Stomach smooth muscle (tissue), 2 donors: ENCODE results near the gene COX6A2.
"Not testable (repeated sequence)": the region's sequence is repeated elsewhere in the genome, so short reads cannot be mapped to it uniquely, and the experiment has no call there.

ENCODE experiments used
- H3K27ac ChIP-seq: one replicate; pipeline ENCODE4 v1.7.0; 2013; ENCODE audit warnings: mild to moderate bottlenecking, low read length, inconsistent platforms
- H3K27me3 ChIP-seq, 2 donors: one replicate each; pipeline ENCODE4 v1.7.0; 2013; ENCODE audit warnings: low read length in 2 of 2; ENCODE audit not compliant: insufficient read depth in 2 of 2, control insufficient read depth in 1 of 2
- H3K36me3 ChIP-seq, 2 donors: one replicate each; pipeline ENCODE4 v1.7.0; 2013; ENCODE audit warnings: low read length in 2 of 2; ENCODE audit not compliant: control insufficient read depth in 2 of 2, insufficient read depth in 2 of 2
- H3K4me1 ChIP-seq: one replicate; pipeline ENCODE4 v1.7.0; 2013; ENCODE audit warnings: low read length; ENCODE audit not compliant: control insufficient read depth, insufficient read depth
- H3K4me3 ChIP-seq, 2 donors: one replicate each; pipeline ENCODE4 v1.7.0; 2013; ENCODE audit warnings: low read length in 2 of 2
- H3K9ac ChIP-seq, 2 donors: one replicate each; pipeline ENCODE4 v1.7.0; 2013; ENCODE audit warnings: low read length in 2 of 2, mild to moderate bottlenecking in 1 of 2
- H3K9me3 ChIP-seq, 2 donors: one replicate each; pipeline ENCODE4 v1.7.0; 2013; ENCODE audit warnings: low read length in 2 of 2; ENCODE audit not compliant: control insufficient read depth in 2 of 2
- donor health status: healthy.
- donor health status: Pancreatic carcinoma.

Gene COX6A2

DNA sequence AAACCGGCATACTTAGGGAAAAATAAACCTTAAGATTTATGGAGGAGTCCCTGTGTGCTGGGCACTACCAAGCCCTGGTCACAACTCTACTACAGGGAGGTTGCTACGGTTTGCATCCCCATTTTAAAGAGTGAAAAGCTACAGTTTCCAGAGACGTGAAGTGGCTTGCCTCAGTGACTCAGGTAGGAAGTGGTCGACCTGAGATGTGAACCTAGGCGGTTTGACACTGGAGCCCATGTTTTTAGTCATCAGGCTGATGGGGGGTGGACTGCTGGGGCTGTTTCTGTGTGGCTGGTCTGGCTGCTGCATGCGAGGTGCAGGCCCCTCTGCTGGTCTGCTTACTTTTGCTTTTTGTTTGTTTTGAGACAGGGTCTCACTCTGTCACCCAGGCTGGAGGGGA, 6.6 kb downstream of the COX6A2 start:
- H3K36me3 ChIP-seq, result no peaks in the 10 kb centered on the region
- H3K4me3 ChIP-seq, result no peak overlapping the region
- H3K9ac ChIP-seq, result no peak overlapping the region
- no peak overlapping the region for H3K27ac ChIP-seq
- H3K4me1 ChIP-seq, result no peaks in the 10 kb centered on the region
- peaks cover 6 to 19% of the 10 kb centered on the region in 2 donors for H3K27me3 ChIP-seq
- H3K9me3 ChIP-seq, result peaks cover 0 to 4% of the 10 kb centered on the region in 2 donors

DNA sequence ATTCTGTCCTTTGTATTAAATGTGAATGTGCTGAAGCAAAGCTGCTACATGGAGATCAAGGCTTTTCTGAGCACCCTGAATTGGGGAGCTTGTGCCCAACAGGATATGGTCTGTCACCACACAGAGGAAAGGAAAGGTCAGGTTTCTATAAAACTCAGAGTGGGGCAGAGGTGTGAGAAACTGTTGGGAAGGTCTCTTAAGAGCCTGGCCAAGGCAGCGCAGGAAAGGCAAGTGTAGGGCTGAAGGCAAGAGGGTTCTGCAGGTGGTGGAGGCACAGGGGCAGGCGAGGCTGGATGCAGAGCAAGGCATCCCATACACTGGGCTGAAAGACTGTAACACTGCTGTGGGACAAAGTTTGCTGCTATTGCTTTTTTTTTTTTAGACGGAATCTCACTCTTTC, 8.1 kb downstream of the COX6A2 start:
- H3K9ac ChIP-seq, result no peak overlapping the region
- no peaks in the 10 kb centered on the region for H3K36me3 ChIP-seq
- H3K4me1 ChIP-seq, result no peaks in the 10 kb centered on the region
- H3K9me3 ChIP-seq, result peaks cover 0 to 4% of the 10 kb centered on the region in 2 donors
- no peak overlapping the region for H3K4me3 ChIP-seq
- no peak overlapping the region for H3K27ac ChIP-seq
- peaks cover 6 to 21% of the 10 kb centered on the region in 2 donors for H3K27me3 ChIP-seq

DNA sequence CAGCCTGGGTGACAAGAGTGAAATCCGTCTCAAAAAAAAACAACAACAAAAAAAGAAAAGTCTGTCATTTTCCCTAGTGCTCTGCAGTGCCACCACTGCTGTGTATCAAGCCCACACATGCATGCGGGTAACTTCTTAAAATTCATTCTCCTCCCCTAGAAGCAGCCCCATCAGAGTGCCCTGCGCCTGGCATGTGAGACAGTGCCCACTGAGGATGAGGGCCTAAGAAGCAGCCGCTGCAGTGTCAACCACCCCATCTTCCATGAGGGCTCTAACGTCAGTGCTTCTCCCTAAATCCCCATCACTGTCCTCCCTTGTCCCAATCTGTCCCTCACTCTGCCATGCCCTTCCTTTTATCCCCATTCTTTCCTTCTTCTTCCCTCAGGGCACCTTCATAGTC, 10.2 kb downstream of the COX6A2 start:
- H3K9me3 ChIP-seq, result peaks cover 0 to 4% of the 10 kb centered on the region in 2 donors
- H3K27ac ChIP-seq, result no peak overlapping the region
- no peak overlapping the region for H3K9ac ChIP-seq
- no peaks in the 10 kb centered on the region for H3K36me3 ChIP-seq
- H3K4me1 ChIP-seq, result no peaks in the 10 kb centered on the region
- H3K27me3 ChIP-seq, result peaks cover 6 to 19% of the 10 kb centered on the region in 2 donors
- H3K4me3 ChIP-seq, result no peak overlapping the region

- not testable (repeated sequence) for H3K36me3 ChIP-seq, H3K4me1 ChIP-seq
- peaks cover 6 to 14% of the 10 kb centered on the region in 2 donors for H3K27me3 ChIP-seq
Observed at GRCh38 chr16:31417036-31417435, 11.1 kb downstream of the COX6A2 start.

DNA sequence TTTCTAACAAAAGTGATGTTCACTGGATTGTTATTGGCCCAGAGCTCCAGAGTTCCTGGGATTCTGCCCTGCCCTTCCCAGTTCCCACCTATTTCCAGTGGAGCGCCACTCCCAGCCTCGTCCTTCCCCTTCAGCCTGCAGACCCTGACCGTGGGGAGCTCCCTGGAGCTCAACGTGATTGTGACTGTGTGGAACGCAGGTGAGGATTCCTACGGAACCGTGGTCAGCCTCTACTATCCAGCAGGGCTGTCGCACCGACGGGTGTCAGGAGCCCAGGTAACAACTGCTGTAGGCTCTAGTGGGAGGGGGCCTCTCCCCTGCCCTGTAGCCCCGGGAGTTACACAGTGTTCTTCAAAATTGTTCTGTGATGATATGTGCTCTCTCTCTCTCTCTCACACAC, 11.8 kb downstream of the COX6A2 start:
- Histone ChIP-seq H3K27ac (no peak overlapping the region), H3K27me3 (peaks cover 6 to 11% of the 10 kb centered on the region in 2 donors)

More at GRCh38 chr16:31417036-31417435, 11.1 kb downstream of the COX6A2 start:
- H3K9me3 ChIP-seq, H3K27ac ChIP-seq, H3K9ac ChIP-seq, H3K4me3 ChIP-seq: not testable (repeated sequence)

DNA sequence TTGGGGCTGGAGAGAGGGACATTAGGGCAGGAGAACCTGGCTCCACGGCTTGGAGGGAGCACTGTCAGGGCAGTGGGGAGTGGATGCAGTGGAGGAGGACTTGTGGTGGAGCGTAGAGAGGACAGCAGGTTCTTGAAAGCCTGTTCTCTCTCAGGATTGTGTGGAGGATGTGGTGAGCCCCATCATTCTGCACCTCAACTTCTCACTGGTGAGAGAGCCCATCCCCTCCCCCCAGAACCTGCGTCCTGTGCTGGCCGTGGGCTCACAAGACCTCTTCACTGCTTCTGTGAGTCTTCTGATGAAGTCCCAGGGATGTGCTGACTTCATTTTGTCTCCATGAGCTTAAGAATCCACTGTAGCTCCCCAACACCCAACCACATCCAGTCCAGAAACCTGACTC, 13.5 kb downstream of the COX6A2 start:
- H3K4me1 ChIP-seq, result peaks cover 2% of the 10 kb centered on the region
- no peaks in the 10 kb centered on the region for H3K36me3 ChIP-seq
- no peak overlapping the region for H3K27ac ChIP-seq
- H3K4me3 ChIP-seq, result no peak overlapping the region
- H3K27me3 ChIP-seq, result peaks cover 6 to 11% of the 10 kb centered on the region in 2 donors
- H3K9me3 ChIP-seq, result peaks cover 0 to 4% of the 10 kb centered on the region in 2 donors
- H3K9ac ChIP-seq, result no peak overlapping the region

More for the DNA sequence above, 11.8 kb downstream of the COX6A2 start:
- Histone ChIP-seq H3K4me1 (peaks cover 2% of the 10 kb centered on the region), H3K9ac (no peak overlapping the region), H3K36me3 (no peaks in the 10 kb centered on the region), H3K4me3 (no peak overlapping the region), H3K9me3 (peaks cover 0 to 4% of the 10 kb centered on the region in 2 donors)

- Histone ChIP-seq H3K27me3 (peaks cover 6 to 13% of the 10 kb centered on the region in 2 donors), H3K27ac (no peak overlapping the region), H3K4me3 (no peak overlapping the region), H3K9me3 (peaks cover 0 to 4% of the 10 kb centered on the region in 2 donors), H3K9ac (no peak overlapping the region), H3K4me1 (peaks cover 2% of the 10 kb centered on the region), H3K36me3 (no peaks in the 10 kb centered on the region)
Observed at GRCh38 chr16:31413943-31414342, 14.2 kb downstream of the COX6A2 start.

DNA sequence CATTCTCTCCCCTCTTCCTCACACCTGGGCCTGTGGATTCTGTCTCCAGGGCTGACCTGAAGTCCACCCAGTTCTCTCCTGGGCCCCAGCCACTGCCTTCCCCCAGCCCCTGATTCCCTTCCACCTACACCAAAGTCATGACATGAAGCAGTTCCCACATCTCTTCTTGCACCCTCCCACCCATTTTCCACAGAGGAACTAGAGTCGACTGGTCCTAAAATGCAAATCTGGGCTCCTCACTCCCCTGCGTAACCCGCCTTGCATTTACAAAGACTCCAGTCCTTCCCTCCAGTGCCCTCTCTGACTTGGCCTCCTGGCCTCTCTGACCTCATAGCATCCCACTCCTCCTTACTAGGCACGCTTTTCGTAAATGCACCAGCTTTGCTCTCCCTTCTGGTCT, 14.8 kb downstream of the COX6A2 start:
- Histone ChIP-seq H3K4me1 (peaks cover 2% of the 10 kb centered on the region), H3K4me3 (no peak overlapping the region), H3K27me3 (peaks cover 4 to 13% of the 10 kb centered on the region in 2 donors), H3K36me3 (no peaks in the 10 kb centered on the region), H3K9ac (no peak overlapping the region), H3K27ac (no peak overlapping the region), H3K9me3 (peaks cover 0 to 4% of the 10 kb centered on the region in 2 donors)

DNA sequence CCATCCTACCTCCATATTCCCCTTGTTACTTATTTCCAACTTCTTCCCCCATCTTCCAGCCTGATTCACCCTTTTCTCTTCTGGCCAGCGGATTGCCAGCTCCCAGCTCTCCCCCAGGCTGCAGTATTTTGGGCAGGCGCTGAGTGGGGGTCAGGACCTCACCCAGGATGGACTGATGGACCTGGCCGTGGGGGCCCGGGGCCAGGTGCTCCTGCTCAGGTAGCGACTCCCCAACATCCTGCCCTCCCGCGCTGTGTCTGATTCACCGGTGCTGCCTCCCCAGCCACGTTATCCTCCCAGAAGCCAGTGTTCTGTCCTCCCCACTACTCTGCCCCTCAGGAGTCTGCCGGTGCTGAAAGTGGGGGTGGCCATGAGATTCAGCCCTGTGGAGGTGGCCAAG, 15.4 kb downstream of the COX6A2 start:
- no peak overlapping the region for H3K9ac ChIP-seq
- no peaks in the 10 kb centered on the region for H3K9me3 ChIP-seq
- H3K4me1 ChIP-seq, result peaks cover 2% of the 10 kb centered on the region
- H3K4me3 ChIP-seq, result no peak overlapping the region
- peaks cover 0 to 8% of the 10 kb centered on the region in 2 donors for H3K27me3 ChIP-seq
- H3K36me3 ChIP-seq, result no peaks in the 10 kb centered on the region
- H3K27ac ChIP-seq, result no peak overlapping the region

- no peaks in the 10 kb centered on the region for H3K36me3 ChIP-seq
- H3K4me1 ChIP-seq, result peaks cover 2% of the 10 kb centered on the region
- H3K4me3 ChIP-seq, result no peak overlapping the region
- H3K9ac ChIP-seq, result no peak overlapping the region
- H3K9me3 ChIP-seq, result no peaks in the 10 kb centered on the region
- H3K27ac ChIP-seq, result no peak overlapping the region
- peaks cover 0 to 8% of the 10 kb centered on the region in 2 donors for H3K27me3 ChIP-seq
Observed at GRCh38 chr16:31411024-31411844, 16.9 kb downstream of the COX6A2 start.

DNA sequence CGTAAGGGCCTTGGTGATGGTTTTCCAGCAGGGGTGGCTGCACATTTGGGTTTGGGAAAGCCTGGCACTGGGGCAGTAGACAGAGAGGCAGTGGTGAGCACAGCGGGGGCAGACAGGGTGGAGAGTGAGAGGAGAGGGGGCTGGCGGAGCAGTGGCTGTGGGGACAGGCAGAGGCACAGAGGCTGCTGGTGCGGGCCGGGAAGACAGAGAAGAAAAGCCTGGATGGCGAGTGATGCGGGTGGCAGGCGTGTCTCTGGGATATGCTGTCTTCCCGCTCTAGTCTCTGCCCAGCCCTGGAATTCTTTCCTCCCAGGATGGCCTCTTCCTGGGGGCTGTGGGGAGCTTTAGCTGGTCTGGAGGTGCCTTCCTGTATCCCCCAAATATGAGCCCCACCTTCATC, 18.1 kb downstream of the COX6A2 start:
- Histone ChIP-seq H3K4me1 (peaks cover 2% of the 10 kb centered on the region), H3K9ac (no peak overlapping the region), H3K36me3 (no peaks in the 10 kb centered on the region), H3K27ac (no peak overlapping the region), H3K27me3 (peaks cover 0 to 6% of the 10 kb centered on the region in 2 donors), H3K4me3 (no peak overlapping the region), H3K9me3 (no peaks in the 10 kb centered on the region)
